Cerebellar nuclear complex (tissue), 1 donor: ENCODE measurements around the gene CLCN6.

Source experiments
- DNase-seq, 2 experiments: peaks; one replicate each; lab custom pipeline; 2025; lab: John Stamatoyannopoulos, UW

CLCN6 gene

DNA sequence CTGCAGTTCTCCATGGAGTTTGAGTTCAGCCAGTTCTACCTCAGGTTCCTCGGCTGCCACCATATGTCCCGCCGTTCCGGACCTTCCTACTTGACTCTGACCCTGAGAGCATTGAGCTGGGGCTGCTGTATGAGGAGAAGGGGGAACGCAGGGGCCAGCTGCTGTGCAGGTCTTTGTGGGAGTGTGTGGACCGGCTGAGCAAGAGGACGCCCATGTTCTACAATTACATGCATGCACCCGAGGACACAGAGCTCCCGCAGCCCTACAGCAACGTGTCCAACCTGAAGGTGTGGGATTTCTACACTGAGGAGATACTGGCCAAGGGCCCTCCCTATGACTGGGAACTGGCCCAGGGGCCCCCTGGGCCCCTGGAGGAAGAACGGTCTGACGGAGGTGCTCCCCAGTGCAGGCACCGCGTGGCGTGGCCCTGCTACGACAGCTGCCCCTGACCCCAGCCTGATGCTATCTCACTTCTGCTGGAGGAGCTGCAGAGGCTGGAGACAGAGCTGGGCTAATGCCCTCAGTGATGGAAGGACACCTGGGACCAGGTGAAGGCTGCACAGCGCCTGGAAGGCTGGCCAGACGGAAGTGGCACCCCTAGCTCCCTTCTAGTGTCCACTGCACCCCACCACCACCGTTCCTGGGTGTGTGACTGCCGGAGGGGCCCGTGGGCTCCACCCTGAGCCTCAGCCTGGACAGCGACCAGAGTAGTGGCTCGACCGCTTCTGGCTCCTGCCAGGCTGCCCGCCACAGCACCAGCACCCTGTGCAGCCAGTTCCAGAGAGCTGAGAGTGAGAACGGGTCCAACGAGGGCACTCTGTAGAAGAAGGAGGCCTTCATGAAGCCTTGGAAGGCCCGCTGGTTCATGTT lies 73.6 kb downstream of the CLCN6 start:
- DNase-seq, result no peak

DNA sequence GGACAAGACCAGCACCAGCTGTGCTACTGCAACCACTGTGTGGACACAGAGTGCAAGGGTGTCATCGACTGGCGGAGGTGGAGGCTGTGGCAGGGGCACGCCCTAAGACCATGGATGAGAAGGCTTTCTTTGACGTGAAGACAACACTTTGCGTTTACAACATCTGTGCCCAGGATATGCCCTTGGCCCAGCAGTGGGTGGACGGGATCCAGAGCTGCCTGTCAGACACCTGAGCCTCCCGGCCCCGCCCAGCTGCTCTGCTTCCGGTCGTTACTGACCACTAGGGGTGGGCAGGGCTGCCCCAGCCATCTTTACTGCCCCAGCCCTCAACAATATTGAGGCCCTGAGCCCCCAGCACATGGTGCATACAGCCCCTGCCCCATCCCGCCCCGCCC lies 74.2 kb downstream of the CLCN6 start:
- DNase-seq, result no peak

DNA sequence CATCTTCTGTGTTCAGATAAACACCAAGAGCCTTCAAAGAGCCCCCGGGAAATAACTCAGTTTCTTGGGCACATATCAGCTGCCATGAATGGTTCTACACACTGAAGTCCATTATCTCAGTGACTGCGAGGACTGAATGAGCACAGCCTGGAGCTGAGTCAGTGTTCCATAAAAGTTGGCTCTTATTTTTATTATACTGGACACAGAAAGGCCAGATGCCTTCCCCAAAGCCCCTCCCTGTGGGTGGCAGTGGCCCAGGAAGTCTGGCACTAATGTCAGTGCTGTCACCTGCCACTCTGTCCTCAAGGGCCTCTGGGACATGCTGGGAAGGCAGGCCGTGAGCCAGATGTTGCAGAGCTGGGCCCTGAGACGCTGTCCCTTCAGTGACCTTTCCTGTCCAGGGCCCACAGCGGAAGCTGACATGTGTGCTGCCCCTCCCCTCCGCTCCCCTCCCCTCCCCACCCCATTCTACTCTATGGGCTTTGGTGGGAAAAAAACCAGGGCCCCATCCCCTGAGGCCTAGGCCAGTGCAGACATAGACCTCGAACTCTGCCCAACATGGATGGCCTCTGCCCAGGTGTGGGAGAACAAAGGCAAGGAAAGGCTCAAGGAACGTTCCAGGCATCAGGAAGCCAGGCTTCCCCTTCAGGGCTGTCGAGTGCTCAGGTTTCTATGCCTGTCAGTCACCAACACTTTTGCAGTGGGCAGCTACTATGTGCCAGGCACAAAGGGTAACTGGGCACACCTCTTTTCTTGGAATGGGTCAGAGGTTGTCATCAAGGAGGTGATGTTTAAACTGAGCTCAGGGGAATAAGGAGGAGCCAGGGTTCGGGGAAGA lies 75.1 kb downstream of the CLCN6 start:
- DNase-seq, result no peak

DNA sequence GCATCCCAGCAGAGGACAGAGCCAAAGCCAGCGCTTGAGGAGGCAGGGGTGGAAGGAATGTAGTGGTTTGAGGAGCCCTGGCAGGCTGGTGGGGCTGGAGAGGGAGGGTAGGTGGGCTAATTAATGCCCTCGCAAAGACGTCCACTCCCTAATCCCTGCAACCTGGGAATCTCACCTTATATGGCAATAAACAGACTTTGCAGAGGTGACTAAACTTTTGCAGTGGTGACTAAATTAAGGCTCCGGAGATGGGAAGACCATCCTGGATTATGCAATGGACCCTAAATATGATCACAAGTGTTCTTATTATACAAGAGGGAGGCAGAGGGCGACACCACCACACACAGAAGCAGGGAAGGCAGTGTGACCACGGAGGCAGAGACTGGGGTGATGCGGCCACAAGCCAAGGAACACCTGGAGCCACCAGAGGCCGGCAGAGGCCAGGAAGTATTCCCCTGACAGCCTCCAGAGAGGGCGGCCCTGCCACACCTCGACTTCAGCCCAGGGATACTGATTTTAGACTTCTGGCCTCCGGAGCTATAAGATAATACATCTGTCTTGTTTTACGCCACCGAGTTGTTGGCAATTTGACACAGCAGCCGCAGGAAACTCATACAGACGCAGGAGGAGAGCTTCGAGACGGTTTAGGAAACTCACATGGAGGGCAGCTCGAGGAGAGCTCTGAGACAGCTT lies 75.9 kb downstream of the CLCN6 start:
- no peak for DNase-seq

DNA sequence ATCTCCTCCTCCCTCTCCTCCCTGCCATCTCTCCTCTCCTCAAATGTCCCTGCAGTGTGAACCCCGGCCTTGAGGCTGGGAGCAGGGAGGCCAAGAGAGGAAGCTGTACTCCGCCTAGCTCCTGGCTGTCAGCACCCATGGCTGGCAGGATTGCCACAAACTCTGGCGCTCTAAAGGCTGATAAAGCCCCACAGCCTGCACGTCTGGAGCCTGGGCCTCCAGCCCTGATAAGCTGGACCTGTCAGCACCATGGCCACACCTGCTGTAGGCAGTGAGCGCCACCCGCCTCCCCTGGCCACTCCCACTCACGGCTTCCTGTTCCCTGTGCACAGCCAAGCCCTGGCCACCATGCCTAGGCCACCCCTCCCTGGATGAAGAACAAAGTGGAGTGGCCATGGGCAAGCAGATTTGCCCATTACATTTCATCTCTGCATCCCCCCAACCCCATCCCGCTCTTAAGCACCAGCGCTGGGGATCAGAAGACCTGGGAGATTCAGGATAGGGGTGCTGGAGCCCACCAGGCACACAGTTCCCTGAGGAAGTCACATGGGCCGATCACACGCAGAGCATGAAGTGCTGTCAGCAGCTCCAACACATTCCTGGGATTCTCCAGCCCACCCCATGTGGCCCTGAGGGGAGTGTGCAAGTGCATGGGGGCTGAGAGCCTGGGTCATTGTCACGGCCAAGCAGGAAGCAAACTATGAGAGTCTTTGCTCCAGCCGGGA lies 77.0 kb downstream of the CLCN6 start:
- no peak for DNase-seq

DNA sequence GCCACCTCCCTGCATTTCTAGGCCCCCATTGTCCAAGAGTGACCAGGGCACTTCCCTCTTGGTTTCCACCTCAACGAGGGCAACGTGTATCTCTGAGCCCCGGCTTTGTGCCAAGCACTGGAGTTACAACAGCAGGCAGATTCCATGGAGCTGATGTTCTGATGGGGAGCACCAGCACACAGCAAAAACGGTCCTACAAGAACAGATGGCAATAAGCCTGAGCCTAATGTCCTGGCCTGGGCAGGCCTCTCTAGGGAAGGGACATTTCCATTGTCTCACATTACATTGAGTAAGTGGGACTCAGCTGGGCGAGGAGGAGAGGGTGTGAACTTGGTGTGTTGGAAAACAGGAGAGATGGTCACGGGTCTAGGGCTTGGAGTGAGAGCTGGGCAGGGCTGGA lies 79.9 kb downstream of the CLCN6 start:
- DNase-seq, result no peak

DNA sequence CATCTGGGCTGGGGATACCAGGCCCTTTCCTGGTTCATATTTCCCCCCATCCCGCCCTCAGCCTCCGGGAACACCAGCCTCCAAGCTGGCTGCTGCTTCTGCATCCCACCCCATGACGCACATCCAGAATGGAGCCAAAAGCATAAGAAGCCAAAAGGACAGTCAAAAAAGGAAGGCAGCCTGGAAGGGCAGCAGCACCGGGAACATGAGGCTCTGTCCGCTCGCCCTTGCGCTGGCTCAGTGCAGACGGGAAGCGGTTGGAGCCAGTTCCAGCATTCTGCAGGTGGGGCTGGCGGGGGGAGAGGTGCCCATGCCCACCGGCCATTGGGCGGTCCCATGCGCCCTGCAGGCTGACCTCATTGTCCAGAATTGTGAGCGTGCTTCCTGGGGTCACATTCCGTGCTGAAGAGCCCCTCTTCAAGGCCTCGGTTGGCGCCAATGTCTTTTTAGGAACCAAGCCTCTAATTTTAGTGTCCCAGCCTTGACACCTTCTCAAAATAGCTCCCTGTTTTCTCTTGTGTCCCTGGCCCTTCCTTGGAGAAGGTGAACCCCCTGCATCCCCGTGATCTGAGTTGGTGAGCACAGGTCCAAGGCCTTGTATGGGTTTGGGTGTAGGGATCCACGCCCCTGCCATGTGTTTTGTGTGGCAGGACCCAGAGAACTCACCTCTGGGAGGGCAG lies 81.1 kb downstream of the CLCN6 start:
- no peak for DNase-seq

DNA sequence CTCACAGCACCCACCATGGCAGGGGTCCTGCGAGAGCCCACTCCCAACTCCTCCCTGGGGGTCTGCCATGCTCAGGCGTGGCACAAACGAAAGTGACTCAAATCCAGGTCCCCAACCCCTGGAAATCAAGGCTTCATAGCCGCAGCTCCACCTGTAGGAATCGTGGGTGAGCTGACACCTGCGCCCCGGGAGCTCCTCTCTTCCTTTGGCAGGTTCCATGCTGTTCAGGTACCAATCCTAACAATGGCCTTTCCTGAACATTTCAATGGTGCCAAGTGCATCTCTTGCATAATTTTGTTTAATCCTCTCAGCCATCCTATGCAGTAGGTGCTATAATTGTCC lies 81.6 kb downstream of the CLCN6 start:
- no peak for DNase-seq

DNA sequence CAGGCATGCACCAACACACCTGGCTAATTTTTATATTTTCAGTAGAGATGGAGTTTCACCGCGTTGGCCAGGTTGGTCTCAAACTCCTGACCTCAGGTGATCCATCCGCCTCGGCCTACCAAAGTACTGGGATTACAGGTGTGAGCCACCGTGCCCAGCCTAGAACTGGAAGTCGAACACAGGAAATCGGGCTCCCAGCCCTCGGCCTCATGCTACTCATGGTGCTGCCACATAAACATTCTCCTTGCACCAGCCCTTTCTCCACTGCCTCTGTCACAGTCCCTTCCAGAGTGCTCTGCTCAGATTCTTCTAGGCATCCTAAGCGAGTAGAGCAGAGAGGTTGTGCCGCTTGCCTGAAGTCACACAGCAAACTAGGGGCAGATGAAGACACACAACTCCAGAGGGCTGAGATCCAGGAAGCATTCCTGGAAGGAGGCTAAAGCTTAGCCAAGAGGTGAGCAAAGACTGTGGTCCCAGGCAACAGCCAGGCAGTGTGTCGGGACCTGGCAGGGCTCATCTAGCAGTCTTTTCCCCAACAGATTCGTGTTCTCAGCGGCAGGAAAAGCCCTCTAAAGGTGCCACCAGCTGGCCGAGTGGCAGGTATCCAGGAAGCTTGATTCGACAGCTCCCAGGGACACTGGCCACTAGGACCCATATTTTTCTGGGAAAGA lies 82.3 kb downstream of the CLCN6 start:
- DNase-seq, result peak in 1 of 2 experiments; percentile 31

DNA sequence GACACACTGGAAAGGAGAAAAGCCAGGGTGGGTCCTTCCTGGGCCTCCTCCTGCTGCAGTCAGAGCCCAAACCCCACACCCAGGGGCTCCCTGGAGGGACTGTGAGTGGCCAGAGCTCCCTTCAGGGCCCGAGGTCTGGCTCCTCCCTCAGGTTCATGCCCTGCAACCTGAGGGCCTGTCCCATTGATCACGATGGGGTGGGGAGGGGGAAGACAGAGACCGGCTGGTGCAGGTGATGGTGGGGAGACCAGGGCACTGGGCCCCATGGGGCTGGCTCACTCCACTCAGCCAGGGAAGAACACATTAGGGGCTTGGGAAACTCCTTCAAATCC lies 82.9 kb downstream of the CLCN6 start:
- no peak for DNase-seq

DNA sequence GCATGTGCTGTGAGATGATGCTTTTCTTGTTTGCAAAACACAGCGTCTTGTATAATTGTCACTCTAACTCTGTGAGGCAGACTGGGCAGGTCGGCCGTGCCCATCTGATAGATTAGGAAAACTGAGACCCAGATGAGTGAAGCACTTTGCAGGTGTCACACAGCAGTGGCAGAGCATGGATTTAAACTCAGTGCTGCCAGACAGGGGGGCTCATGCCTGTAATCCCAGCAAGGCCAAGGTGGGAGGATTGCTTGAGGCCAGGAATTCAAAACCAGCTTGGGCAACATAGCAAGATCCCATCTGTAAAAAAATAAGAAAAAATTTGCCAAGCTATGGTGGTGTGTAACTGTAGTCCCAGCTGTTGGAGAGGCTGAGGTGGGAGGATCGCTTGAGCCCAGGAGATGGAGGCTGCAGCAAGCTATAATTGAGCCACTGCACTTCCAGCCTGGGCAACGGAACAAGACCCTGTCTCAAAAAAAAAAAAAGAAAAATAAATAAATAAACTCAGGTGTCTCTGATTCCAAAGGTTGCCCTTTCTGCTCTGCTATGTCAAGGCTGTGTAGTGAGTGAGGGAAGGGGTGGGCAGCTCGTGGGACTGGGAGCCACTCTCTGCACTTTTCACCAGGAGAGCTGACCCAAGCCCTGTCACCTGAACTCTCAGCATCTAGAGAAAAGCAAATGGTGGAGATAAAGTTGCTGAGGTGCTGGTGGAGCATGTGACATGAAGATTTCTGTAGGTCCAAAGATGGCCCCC lies 85.6 kb downstream of the CLCN6 start:
- DNase-seq, result no peak
